GM23338 (cell line): ENCODE results near the gene HOMER1. TPM values are rescaled to one million over a fixed set of nuclear protein-coding genes. Genes with fewer than 3 reads are reported as not detected.

Experiments
- ATAC-seq: fragments of 200-7000 bp; cut with Tn5 transposase; 3 replicates; pipeline ENCODE4 v1.9.1; 2020
- DNase-seq: peaks from one replicate; pipeline ENCODE4 v3.0.0-alpha.2; 2015; ENCODE audit warnings: low spot score
- H2AFZ ChIP-seq: fragments of 200-600 bp; sonication (generic); 2 replicates; pipeline ENCODE4 v1.8.0; 2016; ENCODE audit warnings: antibody characterized with exemption, mild to moderate bottlenecking, moderate library complexity
- H3F3A ChIP-seq: fragments of 200-600 bp; sonication (generic); replicated peaks from 2 replicates; pipeline ENCODE4 v1.8.0; 2017; ENCODE audit warnings: antibody characterized with exemption, mixed run types, low read depth
- H3K27ac ChIP-seq: fragments of 200-600 bp; sonication (generic); 2 replicates; pipeline ENCODE4 v1.6.1; 2016; ENCODE audit warnings: low read depth
- H3K27me3 ChIP-seq: fragments of 200-600 bp; sonication (generic); 2 replicates; pipeline ENCODE4 v1.8.0; 2016; ENCODE audit warnings: mild to moderate bottlenecking, mixed run types, moderate library complexity; ENCODE audit not compliant: insufficient read depth
- H3K36me3 ChIP-seq: fragments of 200-600 bp; sonication (generic); 2 replicates; pipeline ENCODE4 v1.8.0; 2016; ENCODE audit warnings: mild to moderate bottlenecking; ENCODE audit not compliant: insufficient read depth
- H3K4me1 ChIP-seq: fragments of 200-600 bp; sonication (generic); 2 replicates; pipeline ENCODE4 v1.8.0; 2016; ENCODE audit warnings: mild to moderate bottlenecking, moderate library complexity; ENCODE audit not compliant: insufficient read depth
- H3K4me2 ChIP-seq: fragments of 200-600 bp; sonication (generic); 2 replicates; pipeline ENCODE4 v1.7.1; 2017; ENCODE audit warnings: mixed run types
- H3K4me3 ChIP-seq: fragments of 200-600 bp; sonication (generic); 2 replicates; pipeline ENCODE4 v1.6.1; 2016; ENCODE audit warnings: mixed run types
- H3K79me2 ChIP-seq: fragments of 200-600 bp; sonication (generic); replicated peaks from 2 replicates; pipeline ENCODE4 v1.8.0; 2017; ENCODE audit warnings: mild to moderate bottlenecking; ENCODE audit not compliant: insufficient read depth
- H3K9me2 ChIP-seq: fragments of 200-600 bp; sonication (generic); 2 replicates; pipeline ENCODE4 v1.8.0; 2017; ENCODE audit not compliant: insufficient read depth
- H4K20me1 ChIP-seq: fragments of 200-600 bp; sonication (generic); replicated peaks from 2 replicates; pipeline ENCODE4 v1.8.0; 2017; ENCODE audit warnings: mild to moderate bottlenecking; ENCODE audit not compliant: insufficient read depth
- H3K27ac Mint-ChIP-seq: 2 replicates; pipeline ENCODE4 v1.8.0; 2020; ENCODE audit warnings: inconsistent platforms, mild to moderate bottlenecking, moderate library complexity, mixed read lengths
- H3K27me3 Mint-ChIP-seq: 3 replicates; pipeline ENCODE4 v1.8.0; 2022; ENCODE audit warnings: low read depth, mild to moderate bottlenecking, moderate library complexity, mixed read lengths, inconsistent platforms; ENCODE audit not compliant: insufficient read depth, poor library complexity
- H3K36me3 Mint-ChIP-seq: 3 replicates; pipeline ENCODE4 v1.8.0; 2021; ENCODE audit warnings: low read depth, mild to moderate bottlenecking, inconsistent platforms, moderate library complexity, mixed read lengths
- H3K4me1 Mint-ChIP-seq: 3 replicates; pipeline ENCODE4 v1.8.0; 2020; ENCODE audit warnings: mild to moderate bottlenecking, inconsistent platforms, mixed read lengths
- H3K4me3 Mint-ChIP-seq: 3 replicates; pipeline ENCODE4 v1.8.0; 2021; ENCODE audit warnings: moderate library complexity, mild to moderate bottlenecking, inconsistent platforms, mixed read lengths
- H3K9me3 Mint-ChIP-seq: 3 replicates; pipeline ENCODE4 v1.8.0; 2020; ENCODE audit warnings: moderate library complexity, mild to moderate bottlenecking, inconsistent platforms, mixed read lengths
- CTCF ChIP-seq, 2 experiments: fragments of 200-600 bp in 1 of 2; sonication (generic) in 1 of 2; conservative IDR thresholded peaks; 2 replicates each; pipeline versions ENCODE4 v1.5.1 to v1.6.1; 2016 to 2017; ENCODE audit warnings: antibody characterized with exemption in 2 of 2, low read depth in 2 of 2, mild to moderate bottlenecking in 2 of 2, moderate library complexity in 1 of 2
- EZH2 ChIP-seq: fragments of 200-600 bp; sonication (generic); IDR thresholded peaks from one replicate; pipeline ENCODE4 v1.8.0; 2017; ENCODE audit warnings: antibody characterized with exemption, mild to moderate bottlenecking, low read depth; ENCODE audit not compliant: unreplicated experiment
- STAT1 ChIP-seq: IDR thresholded peaks from one replicate; pipeline ENCODE4 v1.6.1; 2016; ENCODE audit warnings: antibody characterized with exemption; ENCODE audit not compliant: unreplicated experiment
- polyA plus RNA-seq: library from polyadenylated mRNA; unstranded; fragments of >200 nt; fragmentation: Nextera tagmentation; extraction: Ambion mirVana; gene quantifications from 2 replicates; pipeline ENCODE4 v1.2.1, GENCODE V29; 2016
- total RNA-seq: library from RNA; depleted of rRNA; stranded (reverse); fragments of >200 nt; shearing (Covaris generic); gene quantifications from 2 replicates; pipeline ENCODE4 v1.2.3, GENCODE V29; 2014
- TF ChIP-seq, protein P1 (sequence below): fragments of 250-450 bp; sonication (Bioruptor Pico); IDR thresholded peaks from 2 replicates; pipeline ENCODE4 v1.5.0; 2020; ENCODE audit warnings: mild to moderate bottlenecking, moderate library complexity

The HOMER1 gene
- total and polyA plus RNA-seq, 2 experiments from 2014 or later, result 45.1 to 80.3 TPM

GRCh38 chr5:79471556-79471955 lies 42.4 kb downstream of the HOMER1 start:
- H3K27me3 ChIP-seq, result no peaks in the 10 kb centered on the region
- peak overlapping the region; percentile 34 for H3K4me2 ChIP-seq
- no peaks in the 10 kb centered on the region for H3K9me2 ChIP-seq
- Mint-ChIP-seq H3K36me3 (no peaks in the 10 kb centered on the region), H3K27ac (peak overlapping the region; percentile 61), H3K4me3 (no peak overlapping the region; the same call in 2 of the 3 replicates), H3K27me3 (peaks cover 2% of the 10 kb centered on the region), H3K4me1 (peaks cover 53% of the 10 kb centered on the region), H3K9me3 (no peaks in the 10 kb centered on the region)
- no peaks in the 10 kb centered on the region for H3K36me3 ChIP-seq
- H3K4me3 ChIP-seq, result no peak overlapping the region
- H3F3A ChIP-seq, result no peaks in the 10 kb centered on the region
- ATAC-seq (peak; percentile 77), DNase-seq (peak; percentile 45)
- no peaks in the 10 kb centered on the region; the same call in 1 of the 2 replicates for H4K20me1 ChIP-seq
- H3K4me1 ChIP-seq, result peaks cover 37% of the 10 kb centered on the region
- no peak for TF ChIP-seq EZH2
- TF ChIP-seq, protein P1, sequence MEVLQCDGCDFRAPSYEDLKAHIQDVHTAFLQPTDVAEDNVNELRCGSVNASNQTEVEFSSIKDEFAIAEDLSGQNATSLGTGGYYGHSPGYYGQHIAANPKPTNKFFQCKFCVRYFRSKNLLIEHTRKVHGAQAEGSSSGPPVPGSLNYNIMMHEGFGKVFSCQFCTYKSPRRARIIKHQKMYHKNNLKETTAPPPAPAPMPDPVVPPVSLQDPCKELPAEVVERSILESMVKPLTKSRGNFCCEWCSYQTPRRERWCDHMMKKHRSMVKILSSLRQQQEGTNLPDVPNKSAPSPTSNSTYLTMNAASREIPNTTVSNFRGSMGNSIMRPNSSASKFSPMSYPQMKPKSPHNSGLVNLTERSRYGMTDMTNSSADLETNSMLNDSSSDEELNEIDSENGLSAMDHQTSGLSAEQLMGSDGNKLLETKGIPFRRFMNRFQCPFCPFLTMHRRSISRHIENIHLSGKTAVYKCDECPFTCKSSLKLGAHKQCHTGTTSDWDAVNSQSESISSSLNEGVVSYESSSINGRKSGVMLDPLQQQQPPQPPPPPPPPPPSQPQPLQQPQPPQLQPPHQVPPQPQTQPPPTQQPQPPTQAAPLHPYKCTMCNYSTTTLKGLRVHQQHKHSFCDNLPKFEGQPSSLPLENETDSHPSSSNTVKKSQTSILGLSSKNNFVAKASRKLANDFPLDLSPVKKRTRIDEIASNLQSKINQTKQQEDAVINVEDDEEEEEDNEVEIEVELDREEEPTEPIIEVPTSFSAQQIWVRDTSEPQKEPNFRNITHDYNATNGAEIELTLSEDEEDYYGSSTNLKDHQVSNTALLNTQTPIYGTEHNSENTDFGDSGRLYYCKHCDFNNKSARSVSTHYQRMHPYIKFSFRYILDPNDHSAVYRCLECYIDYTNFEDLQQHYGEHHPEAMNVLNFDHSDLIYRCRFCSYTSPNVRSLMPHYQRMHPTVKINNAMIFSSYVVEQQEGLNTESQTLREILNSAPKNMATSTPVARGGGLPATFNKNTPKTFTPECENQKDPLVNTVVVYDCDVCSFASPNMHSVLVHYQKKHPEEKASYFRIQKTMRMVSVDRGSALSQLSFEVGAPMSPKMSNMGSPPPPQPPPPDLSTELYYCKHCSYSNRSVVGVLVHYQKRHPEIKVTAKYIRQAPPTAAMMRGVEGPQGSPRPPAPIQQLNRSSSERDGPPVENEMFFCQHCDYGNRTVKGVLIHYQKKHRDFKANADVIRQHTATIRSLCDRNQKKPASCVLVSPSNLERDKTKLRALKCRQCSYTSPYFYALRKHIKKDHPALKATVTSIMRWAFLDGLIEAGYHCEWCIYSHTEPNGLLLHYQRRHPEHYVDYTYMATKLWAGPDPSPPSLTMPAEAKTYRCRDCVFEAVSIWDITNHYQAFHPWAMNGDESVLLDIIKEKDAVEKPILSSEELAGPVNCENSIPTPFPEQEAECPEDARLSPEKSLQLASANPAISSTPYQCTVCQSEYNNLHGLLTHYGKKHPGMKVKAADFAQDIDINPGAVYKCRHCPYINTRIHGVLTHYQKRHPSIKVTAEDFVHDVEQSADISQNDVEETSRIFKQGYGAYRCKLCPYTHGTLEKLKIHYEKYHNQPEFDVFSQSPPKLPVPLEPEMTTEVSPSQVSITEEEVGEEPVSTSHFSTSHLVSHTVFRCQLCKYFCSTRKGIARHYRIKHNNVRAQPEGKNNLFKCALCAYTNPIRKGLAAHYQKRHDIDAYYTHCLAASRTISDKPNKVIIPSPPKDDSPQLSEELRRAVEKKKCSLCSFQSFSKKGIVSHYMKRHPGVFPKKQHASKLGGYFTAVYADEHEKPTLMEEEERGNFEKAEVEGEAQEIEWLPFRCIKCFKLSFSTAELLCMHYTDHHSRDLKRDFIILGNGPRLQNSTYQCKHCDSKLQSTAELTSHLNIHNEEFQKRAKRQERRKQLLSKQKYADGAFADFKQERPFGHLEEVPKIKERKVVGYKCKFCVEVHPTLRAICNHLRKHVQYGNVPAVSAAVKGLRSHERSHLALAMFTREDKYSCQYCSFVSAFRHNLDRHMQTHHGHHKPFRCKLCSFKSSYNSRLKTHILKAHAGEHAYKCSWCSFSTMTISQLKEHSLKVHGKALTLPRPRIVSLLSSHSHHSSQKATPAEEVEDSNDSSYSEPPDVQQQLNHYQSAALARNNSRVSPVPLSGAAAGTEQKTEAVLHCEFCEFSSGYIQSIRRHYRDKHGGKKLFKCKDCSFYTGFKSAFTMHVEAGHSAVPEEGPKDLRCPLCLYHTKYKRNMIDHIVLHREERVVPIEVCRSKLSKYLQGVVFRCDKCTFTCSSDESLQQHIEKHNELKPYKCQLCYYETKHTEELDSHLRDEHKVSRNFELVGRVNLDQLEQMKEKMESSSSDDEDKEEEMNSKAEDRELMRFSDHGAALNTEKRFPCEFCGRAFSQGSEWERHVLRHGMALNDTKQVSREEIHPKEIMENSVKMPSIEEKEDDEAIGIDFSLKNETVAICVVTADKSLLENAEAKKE (CRISPR knock-in tag), result peak; percentile 79
- no peak overlapping the region for H3K27ac ChIP-seq
- H2AFZ ChIP-seq, result no peak overlapping the region
- peaks cover 100% of the 10 kb centered on the region for H3K79me2 ChIP-seq

DNA sequence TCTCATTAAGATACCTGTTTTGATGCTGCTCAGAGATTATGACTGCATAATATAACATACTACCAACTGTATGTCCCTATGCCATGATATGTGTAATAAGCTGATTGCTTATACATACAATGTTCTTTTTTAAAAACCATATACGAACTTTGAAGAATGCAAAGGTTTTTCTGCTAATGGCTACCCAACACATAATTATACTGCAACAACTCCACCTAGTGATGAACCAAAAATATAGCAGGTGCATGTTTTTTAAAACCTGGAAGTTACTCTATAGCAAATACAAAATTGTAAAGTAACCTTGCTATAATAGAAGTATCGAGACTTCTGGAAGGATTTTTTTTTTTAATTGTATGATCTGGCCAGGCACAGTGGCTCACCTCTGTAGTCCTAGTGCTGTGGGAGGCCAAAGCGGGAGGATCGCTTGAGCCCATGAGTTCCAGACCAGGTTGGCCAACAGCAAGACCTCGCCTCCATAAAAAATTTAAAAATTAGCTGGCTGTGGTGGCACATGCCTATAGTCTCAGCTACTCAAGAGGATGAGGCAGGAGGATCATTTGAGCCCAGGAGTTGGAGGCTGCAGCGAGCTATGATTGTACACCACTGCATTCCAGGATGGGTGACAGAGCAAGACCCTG lies 49.1 kb downstream of the HOMER1 start:
- peak overlapping the region; percentile 31; the same call in 1 of the 2 replicates for H3K27ac Mint-ChIP-seq
- peak; percentile 61 to 90 for TF ChIP-seq CTCF (conservative IDR thresholded peaks at IDR 0.05; ENCODE audit: low read depth in 2 of 2)
- TF ChIP-seq STAT1, result no peak
- H3K9me2 ChIP-seq, result no peaks in the 10 kb centered on the region
- peaks cover 17% of the 10 kb centered on the region for H3K4me1 Mint-ChIP-seq
- DNase-seq (peak; percentile 57), ATAC-seq (peak; percentile 57)
- H3K27ac ChIP-seq, result peak overlapping the region; percentile 40; the same call in 1 of the 2 replicates
- H3K4me3 Mint-ChIP-seq, result no peak overlapping the region
- H3K36me3 ChIP-seq, result no peaks in the 10 kb centered on the region
- H2AFZ ChIP-seq, result no peak overlapping the region
- H3K79me2 ChIP-seq, result peaks cover 91% of the 10 kb centered on the region
- H3F3A ChIP-seq, result no peaks in the 10 kb centered on the region
- H3K9me3 Mint-ChIP-seq, result no peaks in the 10 kb centered on the region
- peaks cover 14% of the 10 kb centered on the region for H3K4me1 ChIP-seq
- peaks cover 2% of the 10 kb centered on the region for H3K27me3 Mint-ChIP-seq
- no peak overlapping the region for H3K4me3 ChIP-seq
- H4K20me1 ChIP-seq, result peaks cover 7% of the 10 kb centered on the region; the same call in 1 of the 2 replicates
- H3K27me3 ChIP-seq, result no peaks in the 10 kb centered on the region
- no peaks in the 10 kb centered on the region for H3K36me3 Mint-ChIP-seq
- H3K4me2 ChIP-seq, result no peak overlapping the region
